Islet precursor cell (in vitro differentiated cells): Measurements from ENCODE around the gene MRPL46.
"Not testable (repeated sequence)": the region's sequence is repeated elsewhere in the genome, so short reads cannot be mapped to it uniquely, and the experiment has no call there.

Experiments
- DNase-seq: peaks from one replicate; pipeline ENCODE4 v3.0.0-alpha.2; 2018

The MRPL46 gene

DNA sequence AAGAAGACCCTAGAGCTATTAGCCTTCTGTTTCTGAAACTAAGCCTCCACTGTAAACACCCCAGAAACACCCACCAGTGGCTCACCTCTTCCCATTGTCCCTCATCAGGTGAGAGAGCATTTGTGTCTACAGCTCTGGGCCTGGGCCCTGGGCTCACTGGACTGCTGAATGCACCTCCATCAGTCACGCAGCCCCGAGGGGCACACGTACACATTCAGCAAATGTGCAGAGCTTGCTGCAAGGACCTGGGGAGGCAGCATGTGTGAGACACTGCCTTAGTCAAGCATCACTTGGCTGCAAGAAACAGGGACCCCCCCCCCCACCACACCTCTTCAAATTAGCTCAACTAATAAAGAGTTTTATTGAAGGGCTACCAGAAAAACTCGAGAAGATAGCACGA is 29.0 kb downstream of the MRPL46 start:
- DNase-seq: peak; percentile 29

DNA sequence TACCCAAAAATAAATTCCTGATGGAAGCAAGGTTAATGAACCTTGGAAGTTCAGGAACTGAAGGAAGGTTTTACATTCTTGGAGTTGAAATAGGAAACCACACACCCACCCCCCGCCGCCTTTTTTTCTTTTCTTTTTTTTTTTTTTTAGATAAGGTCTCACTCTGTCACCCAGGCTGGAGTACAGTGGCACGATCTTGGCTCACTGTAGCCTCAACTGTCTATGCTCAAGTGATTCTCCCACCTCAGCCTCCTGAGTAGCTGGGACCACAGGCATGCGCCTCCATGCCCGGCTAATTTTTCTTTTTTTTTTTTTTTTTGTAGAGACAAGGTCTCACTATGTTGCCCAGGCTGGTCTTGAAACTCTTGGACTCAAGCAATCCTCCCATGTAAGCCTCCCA is 33.1 kb downstream of the MRPL46 start:
- not testable (repeated sequence) for DNase-seq

DNA sequence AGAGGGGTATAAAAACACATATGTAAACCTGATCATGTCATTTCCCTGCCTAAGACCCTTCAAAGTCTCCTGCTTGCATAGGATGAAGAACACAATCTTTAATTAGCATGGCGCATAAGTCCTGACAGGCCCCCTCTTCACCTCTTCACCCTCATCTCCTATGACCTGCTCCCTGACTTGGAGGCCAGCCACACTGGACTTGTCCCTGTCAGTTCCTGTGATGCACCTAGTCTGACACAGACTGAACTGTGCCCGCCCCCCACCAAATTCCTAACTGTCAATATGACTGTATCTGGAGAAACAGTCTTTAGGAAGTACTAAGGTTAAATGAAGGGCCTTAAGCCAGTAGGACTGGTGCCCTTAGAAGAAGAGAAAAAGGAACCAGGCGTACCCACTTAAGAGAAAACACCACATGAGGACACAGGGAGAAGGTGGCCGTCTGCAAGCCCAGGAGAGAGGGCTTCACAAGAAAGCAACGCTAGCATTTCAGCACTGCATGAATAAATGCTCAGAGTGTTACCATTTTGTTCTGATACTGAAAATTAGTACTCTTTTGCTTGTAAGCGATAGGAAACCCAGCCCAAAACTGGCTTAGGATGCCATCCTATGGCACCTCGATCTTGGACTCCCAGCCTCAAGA is 34.0 kb downstream of the MRPL46 start:
- no peak for DNase-seq

DNA sequence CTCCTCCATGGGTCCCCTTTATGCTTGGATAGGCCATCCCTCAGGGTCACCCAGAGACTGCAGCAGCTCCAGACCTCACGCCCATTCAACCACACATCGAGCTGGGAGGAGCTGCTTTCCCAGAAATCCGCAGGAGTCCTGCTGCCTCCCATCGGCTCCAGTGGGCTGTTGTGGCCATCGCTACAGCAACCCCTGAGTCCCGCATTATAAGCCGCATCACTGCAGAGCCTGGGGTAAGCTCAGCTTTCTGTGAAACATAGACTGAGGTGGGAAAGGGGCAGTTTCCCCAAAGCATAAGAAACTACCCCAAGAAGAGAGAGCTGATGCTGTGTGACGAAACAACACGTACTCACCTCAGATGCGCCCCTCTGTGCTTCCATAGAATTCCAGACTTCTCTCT is 35.7 kb downstream of the MRPL46 start:
- DNase-seq: no peak

DNA sequence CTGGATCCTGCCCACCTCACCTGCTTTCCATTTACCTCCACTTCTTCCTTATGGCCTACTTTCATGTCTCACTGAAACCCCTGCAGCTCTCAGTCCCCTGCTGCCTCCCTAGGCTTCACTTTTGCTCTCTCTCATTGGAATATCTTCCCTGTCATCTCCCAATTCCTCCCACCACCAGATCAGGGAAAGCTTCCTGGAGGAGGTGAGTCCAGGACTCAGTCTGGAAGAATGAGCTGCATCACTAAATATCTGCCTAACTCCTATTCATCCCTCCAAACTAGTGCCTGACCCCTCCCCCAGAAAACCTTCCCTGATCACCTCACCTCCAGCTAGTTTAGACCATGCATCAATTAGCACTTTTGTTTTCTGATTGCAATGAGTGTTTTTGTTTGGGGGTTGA is 37.1 kb downstream of the MRPL46 start:
- DNase-seq: no peak

DNA sequence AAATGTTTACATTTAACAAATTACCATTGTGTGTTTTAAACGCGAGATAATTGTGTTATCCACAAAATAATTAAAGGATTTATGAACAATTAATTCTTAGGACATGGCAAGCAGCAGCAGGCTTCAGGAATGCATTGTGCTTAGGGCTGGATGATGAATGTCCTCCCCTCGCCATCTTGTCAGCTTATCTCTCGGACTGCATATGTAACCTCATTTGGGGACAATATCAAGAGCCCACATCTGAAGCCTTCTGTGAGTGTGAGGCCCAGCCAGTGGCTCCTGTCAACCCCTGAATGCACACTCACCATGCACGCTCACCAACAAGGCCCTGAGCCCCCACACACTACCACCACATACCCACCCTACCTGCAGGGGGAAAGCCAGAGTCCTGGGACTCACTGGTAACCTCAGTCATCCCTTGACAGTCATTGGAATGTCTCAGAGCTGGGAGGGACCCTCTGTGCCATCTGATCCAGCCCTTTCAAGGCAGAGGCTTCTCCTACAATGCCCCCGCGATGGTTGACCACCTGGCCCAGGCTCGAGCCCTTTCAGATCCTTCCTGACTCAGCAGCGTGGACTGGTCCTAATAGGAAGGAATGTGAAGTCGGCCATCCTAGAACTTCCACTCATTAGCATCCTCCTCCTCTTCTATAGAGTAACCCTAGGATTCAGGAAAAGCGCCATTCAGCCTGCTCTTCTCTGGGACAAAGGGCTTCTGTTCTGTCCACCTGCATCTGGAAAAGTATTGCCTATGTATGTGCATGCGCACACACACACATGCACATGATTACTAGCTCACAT is 38.2 kb downstream of the MRPL46 start:
- DNase-seq: no peak

DNA sequence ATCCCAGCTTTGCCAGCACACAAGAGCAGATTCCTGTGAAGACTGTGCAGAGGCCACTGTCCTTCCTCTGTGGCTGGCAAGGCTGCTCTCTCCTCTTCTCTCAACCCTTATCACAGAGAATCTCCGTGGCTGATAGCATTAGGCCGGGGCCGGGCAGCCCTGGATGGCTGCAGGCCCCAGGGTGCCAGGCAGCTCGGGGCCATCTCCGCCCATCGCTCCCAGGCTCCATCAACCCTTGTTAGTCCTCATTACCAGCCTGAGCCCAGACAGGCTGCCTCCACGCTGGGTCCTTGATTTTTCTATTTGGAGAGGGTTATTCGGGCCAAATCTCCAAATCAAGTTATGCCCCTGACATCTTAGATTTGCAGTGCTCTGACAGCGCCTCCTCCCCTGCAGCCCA is 39.1 kb downstream of the MRPL46 start:
- no peak for DNase-seq

DNA sequence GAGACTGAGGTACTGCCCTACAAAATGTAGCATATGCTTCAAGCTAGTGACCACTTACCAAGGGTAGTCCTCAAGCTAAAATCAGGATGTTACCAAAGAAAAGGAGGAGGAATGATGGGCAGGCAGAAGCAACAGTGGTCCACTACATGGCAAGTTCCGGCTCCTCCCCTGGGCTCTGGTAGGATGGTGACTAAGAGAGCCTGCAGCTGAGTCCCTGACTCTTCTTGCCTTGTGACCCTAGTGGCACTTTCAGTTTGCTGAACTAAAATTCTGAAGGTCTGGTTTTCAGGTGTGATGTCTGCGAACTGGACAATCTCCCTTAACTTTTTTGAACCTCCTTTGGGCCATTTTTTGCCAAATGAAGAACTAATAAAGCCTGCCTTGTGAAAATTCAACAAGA is 40.9 kb downstream of the MRPL46 start:
- no peak for DNase-seq

DNA sequence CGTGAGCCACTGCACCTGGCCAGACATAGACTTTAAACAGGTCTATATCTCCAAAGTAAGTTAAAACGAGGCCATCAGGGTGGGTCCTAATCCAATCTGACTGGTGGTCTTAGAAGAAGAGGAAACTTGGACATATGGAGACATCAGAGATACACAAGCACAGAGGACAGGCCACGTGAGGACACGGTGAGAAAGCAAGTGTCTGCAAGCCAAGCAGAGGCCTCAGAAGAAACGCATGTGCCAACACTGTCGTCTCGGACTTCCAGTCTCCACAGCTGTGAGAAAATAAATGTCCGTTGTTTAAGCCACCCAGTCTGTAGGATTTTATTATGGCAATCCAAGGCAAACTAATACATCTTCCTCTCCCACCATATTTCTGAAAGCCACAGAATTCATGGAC is 43.9 kb downstream of the MRPL46 start:
- DNase-seq: no peak

DNA sequence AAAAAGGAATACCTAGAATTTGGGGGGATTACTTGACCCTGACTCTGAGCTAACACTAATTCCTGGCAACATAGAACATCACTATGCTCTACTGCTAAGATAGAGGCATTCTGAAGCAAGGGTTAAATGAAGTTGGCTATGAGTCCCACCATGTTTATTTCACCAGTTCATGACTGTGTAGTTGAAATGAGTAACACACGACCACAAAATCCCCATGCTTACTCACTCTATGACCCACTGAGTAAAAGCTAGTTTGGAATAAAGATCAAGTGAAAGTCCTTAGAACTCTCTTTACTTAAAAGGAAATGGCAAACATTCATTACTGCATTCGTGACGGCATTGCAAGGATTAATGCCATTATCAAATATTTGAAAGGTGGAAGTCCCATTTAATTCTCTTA is 47.4 kb downstream of the MRPL46 start:
- DNase-seq: no peak
